ENCODE results near the gene MRPL43.
"Not testable (repeated sequence)": the region's sequence is repeated elsewhere in the genome, so short reads cannot be mapped to it uniquely, and the experiment has no call there.

Gene MRPL43

GRCh38 chr10:100986952-100987684, at the start of gene MRPL43, which contains the start of gene TWNK:
MRPL43 (minus strand) TSS chr10:100987497; CDS start chr10:100987443, 54 bp downstream.
TWNK (plus strand) TSS chr10:100987543; CDS start chr10:100988211, 668 bp downstream.
- DNase-seq = peak; percentile 49 to 84

GRCh38 chr10:101036726-101037125, 49.4 kb upstream of the MRPL43 start:
- no peak for DNase-seq

- DNase-seq = no peak
These were observed 48.8 kb upstream of the MRPL43 start for GRCh38 chr10:101035916-101036702.

GRCh38 chr10:101035314-101035713, 48.0 kb upstream of the MRPL43 start:
- no peak for DNase-seq

- DNase-seq = not testable (repeated sequence)
These were observed 47.1 kb upstream of the MRPL43 start for GRCh38 chr10:101034404-101034803.

GRCh38 chr10:101033276-101033675, 46.0 kb upstream of the MRPL43 start:
- DNase-seq = peak in 1 of 2 experiments; percentile 33

GRCh38 chr10:101032637-101033224, 45.4 kb upstream of the MRPL43 start:
- no peak for DNase-seq

GRCh38 chr10:101031796-101032636, 44.7 kb upstream of the MRPL43 start:
- peak; percentile 35 to 52 for DNase-seq

- peak; percentile 27 to 90 for DNase-seq
These were observed 44.0 kb upstream of the MRPL43 start, which contains the start of the genes PDZD7 and SFXN3 for GRCh38 chr10:101031128-101031795. PDZD7 (minus strand) TSS chr10:101031129; CDS start chr10:101030219, 910 bp downstream. SFXN3 (plus strand) TSS chr10:101031234; CDS start chr10:101034695, 3,461 bp downstream.

GRCh38 chr10:101030496-101031127, 43.3 kb upstream of the MRPL43 start:
- no peak for DNase-seq

- DNase-seq = peak in 1 of 2 experiments; percentile 22
These were observed 42.4 kb upstream of the MRPL43 start for GRCh38 chr10:101029520-101030295.

GRCh38 chr10:101028446-101029337, 41.4 kb upstream of the MRPL43 start:
- no peak for DNase-seq

GRCh38 chr10:101027106-101027720, 39.9 kb upstream of the MRPL43 start:
- DNase-seq = no peak

GRCh38 chr10:101022967-101023705, 35.8 kb upstream of the MRPL43 start:
- no peak for DNase-seq

- DNase-seq = no peak
These were observed 34.5 kb upstream of the MRPL43 start for GRCh38 chr10:101021692-101022251.

- DNase-seq = no peak
These were observed 33.9 kb upstream of the MRPL43 start for GRCh38 chr10:101021239-101021638.

GRCh38 chr10:101020427-101021075, 33.3 kb upstream of the MRPL43 start:
- DNase-seq = no peak

GRCh38 chr10:101019440-101019703, 32.1 kb upstream of the MRPL43 start:
- DNase-seq = no peak
